ENCODE measurements around the gene LRMDA. TPM values are rescaled to one million over a fixed set of nuclear protein-coding genes. Genes with fewer than 3 reads are reported as not detected.

The LRMDA gene
- total and polyA plus RNA-seq, 10 of the 15 experiments (the other 5 are each of a cell fraction or from before 2014, with no cell fraction given) = 0.07 to 0.54 (median 0.29) TPM; not detected in 4

GRCh38 chr10:76553263-76554032 lies 1122.0 kb downstream of the LRMDA start:
- no TSS peak for BruUV-seq (replicated peaks)
- H3K36me3 ChIP-seq (ENCODE audit: control insufficient read depth in 2 of 2, insufficient read depth in 2 of 2, low read length in 1 of 2) = no peaks in the 10 kb centered on the region
- CTCF ChIA-PET = no interaction called here
- H3K27ac ChIP-seq (ENCODE audit: control insufficient read depth, insufficient read depth) = no peak overlapping the region
- TF ChIP-seq TAF1 (IDR thresholded peaks at IDR 0.05; ENCODE audit: borderline replicate concordance, low read depth, low read length) (no peak), MXI1 (IDR thresholded peaks at IDR 0.05; ENCODE audit: low read depth, low read length) (no peak), ZNF217 (IDR thresholded peaks at IDR 0.05) (no peak), TCF7 (IDR thresholded peaks at IDR 0.05; ENCODE audit: borderline replicate concordance) (no peak), KDM1A (IDR thresholded peaks at IDR 0.05; ENCODE audit: borderline replicate concordance) (no peak), RAD51 (IDR thresholded peaks at IDR 0.05) (no peak), IRF4 (IDR thresholded peaks at IDR 0.05; ENCODE audit: low read depth, low read length) (no peak), NFYA (IDR thresholded peaks at IDR 0.05; ENCODE audit: borderline replicate concordance, low read depth, low read length) (no peak), TBL1XR1 (IDR thresholded peaks at IDR 0.05; ENCODE audit: low read depth, low read length) (no peak), ZZZ3 (IDR thresholded peaks at IDR 0.05; ENCODE audit: control insufficient read depth, insufficient read length, low read depth) (no peak), CREM (IDR thresholded peaks at IDR 0.05; ENCODE audit: low read depth) (no peak), ZNF207 (IDR thresholded peaks at IDR 0.05; ENCODE audit: borderline replicate concordance) (no peak), FOXM1 (IDR thresholded peaks at IDR 0.05; ENCODE audit: low read depth, low read length) (no peak), ASH2L (IDR thresholded peaks at IDR 0.05; ENCODE audit: borderline replicate concordance, low read depth) (no peak)
- no peak overlapping the region for H3K9ac ChIP-seq (ENCODE audit: control insufficient read depth, insufficient read depth, low read length)
- FAIRE-seq (no peak), ATAC-seq (no peak), DNase-seq (ENCODE audit: low read depth, low spot score) (no peak)
- intact Hi-C loops (cut with micrococcal nuclease; ENCODE audit: unreplicated experiment) = no loop called here
- H3K9me3 ChIP-seq (replicated peaks; ENCODE audit: control insufficient read depth, insufficient read depth, low read length) = no peaks in the 10 kb centered on the region
- H2AFZ ChIP-seq (ENCODE audit: control insufficient read depth, low read depth, low read length) = no peak overlapping the region
- SMC1A ChIA-PET (ENCODE audit: uncharacterized antibody, unreplicated experiment) = interaction anchor here (1.3 kb wide), 1 partner anchor 452 kb away, joined by 4 read pairs; no protein-coding TSS in a partner anchor
- no peaks in the 10 kb centered on the region for H4K20me1 ChIP-seq (ENCODE audit: control insufficient read depth, insufficient read depth)
- 18% methylated on average over 17 of the region's 17 CpGs for WGBS (ENCODE audit: insufficient coverage, insufficient replicate concordance, low lambda C conversion rate, missing lambda C conversion rate)
- H3K79me2 ChIP-seq (ENCODE audit: control insufficient read depth, insufficient read depth, low read length) = no peaks in the 10 kb centered on the region
- H3K4me2 ChIP-seq (ENCODE audit: control insufficient read depth, insufficient read depth) = no peak overlapping the region
- no peaks in the 10 kb centered on the region for H3K27me3 ChIP-seq (replicated peaks in 1 of 2; ENCODE audit: control insufficient read depth in 2 of 2, insufficient read depth in 2 of 2, low read length in 1 of 2)
- no peaks in the 10 kb centered on the region for H3K4me1 ChIP-seq (ENCODE audit: control insufficient read depth, insufficient read depth, low read length)
- POLR2A ChIA-PET = no interaction called here
- no peak overlapping the region for H3K4me3 ChIP-seq
- in situ Hi-C loops (cut with MboI) = no loop called here
- RAD21 ChIA-PET (ENCODE audit: unreplicated experiment) = no interaction called here

All from GM12878 (cell line).